GM19468 (cell line): Measurements from ENCODE around the gene AFAP1L1.

ENCODE experiments used
- ATAC-seq: cut with Tn5 transposase; IDR thresholded peaks from one replicate; pipeline ENCODE4 v1.9.1; 2021; ENCODE audit warnings: mild to moderate bottlenecking, moderate library complexity, moderate number of reproducible peaks; ENCODE audit not compliant: unreplicated experiment; ENCODE audit errors: extremely low read depth

AFAP1L1 gene

GRCh38 chr5:149282966-149283332, 11.3 kb downstream of the AFAP1L1 start:
- ATAC-seq = no peak

GRCh38 chr5:149283626-149284480, 12.2 kb downstream of the AFAP1L1 start:
- ATAC-seq = no peak

- ATAC-seq = no peak
Measured at GRCh38 chr5:149284501-149284900, 12.8 kb downstream of the AFAP1L1 start.

- no peak for ATAC-seq
Measured at GRCh38 chr5:149285153-149285552, 13.5 kb downstream of the AFAP1L1 start.

GRCh38 chr5:149288436-149288835, 16.8 kb downstream of the AFAP1L1 start:
- no peak for ATAC-seq

GRCh38 chr5:149289301-149289700, 17.6 kb downstream of the AFAP1L1 start:
- no peak for ATAC-seq

- no peak for ATAC-seq
Measured at GRCh38 chr5:149294872-149295829, 23.5 kb downstream of the AFAP1L1 start.

DNA sequence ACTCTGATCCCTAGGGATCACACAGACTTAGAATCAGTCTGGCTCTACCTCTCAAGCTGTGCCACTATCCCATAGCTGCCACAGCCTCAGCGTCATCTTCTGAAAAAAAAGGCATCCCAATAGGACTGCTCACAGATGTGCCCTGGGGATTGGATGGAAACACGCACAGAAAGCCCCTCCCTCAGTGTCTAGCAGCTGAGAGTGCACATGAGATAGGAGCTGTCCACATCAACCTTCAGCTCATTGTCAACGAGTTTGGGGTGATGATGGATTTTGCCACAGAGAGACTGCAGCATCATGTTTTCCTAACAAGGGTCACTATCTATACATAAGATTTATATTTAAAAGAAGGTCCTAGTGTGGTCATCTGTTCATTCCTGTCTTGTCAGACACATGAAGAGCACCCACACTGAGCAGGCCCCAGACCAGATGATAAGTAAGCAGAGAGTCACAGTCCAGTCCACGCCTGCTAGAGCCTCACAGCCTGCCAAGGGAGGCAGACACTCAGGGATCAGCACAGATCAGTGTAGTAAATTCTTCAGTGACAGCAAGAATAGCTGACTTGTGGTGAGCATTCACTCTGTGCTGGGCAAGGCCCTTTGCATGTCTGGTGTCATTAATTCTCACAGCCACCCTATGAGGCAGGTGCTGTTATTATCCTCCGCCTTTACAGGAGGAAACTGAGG, 25.8 kb downstream of the AFAP1L1 start:
- ATAC-seq = no peak

GRCh38 chr5:149298163-149298562, 26.5 kb downstream of the AFAP1L1 start:
- no peak for ATAC-seq

DNA sequence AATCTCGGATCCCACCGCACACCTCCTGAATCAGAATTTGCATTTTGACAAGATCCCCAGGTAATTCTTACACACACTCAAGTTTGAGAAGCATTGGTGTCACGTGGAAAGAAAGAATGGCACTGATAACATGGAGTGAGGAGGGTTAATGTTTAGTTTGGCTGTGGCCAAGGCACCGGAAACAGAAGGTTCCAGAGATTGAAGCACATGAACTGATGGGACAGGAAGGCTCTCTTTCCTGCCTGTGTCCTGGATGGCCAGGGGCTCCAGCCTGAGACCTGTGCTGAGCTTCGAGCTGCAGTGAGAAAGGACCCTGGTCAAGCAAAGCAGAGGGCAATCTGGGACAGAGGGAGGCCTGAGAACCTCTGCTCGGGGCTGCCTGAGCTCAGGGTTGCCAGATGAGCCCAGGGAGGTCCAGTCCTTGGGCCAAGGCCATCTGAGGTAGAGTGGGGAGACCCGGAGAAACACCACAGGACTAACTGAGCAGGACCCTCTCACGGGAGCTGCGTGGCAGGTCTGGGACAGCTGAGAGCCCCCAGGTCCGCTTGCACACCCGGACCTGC, 27.3 kb downstream of the AFAP1L1 start:
- ATAC-seq = no peak

DNA sequence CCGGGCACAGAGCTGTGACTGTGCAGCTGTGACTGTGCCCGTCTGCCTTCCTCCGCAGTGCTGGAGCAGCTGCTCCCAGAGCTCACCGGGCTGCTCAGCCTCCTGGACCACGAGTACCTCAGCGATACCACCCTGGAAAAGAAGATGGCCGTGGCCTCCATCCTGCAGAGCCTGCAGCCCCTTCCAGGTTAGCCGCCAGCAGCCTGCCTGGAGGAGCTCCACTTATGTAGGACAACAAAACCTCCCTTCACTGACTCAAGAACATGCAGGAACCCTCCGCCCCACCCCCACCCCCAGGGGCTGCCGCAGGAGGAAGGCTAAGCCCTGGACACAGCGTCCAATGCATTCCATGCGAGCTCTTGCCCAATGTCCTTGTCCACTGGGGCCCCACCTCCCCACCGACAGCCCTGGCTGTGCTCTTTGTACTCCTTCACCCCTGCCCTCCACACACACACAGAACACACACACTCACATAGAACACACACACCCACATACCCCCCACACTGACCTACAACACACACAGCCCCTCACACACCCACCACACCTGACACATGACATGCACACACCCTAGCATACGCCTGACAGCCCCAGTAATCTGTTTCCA, 27.9 kb downstream of the AFAP1L1 start:
- no peak for ATAC-seq

- no peak for ATAC-seq
Measured at GRCh38 chr5:149300441-149300840, 28.8 kb downstream of the AFAP1L1 start.

DNA sequence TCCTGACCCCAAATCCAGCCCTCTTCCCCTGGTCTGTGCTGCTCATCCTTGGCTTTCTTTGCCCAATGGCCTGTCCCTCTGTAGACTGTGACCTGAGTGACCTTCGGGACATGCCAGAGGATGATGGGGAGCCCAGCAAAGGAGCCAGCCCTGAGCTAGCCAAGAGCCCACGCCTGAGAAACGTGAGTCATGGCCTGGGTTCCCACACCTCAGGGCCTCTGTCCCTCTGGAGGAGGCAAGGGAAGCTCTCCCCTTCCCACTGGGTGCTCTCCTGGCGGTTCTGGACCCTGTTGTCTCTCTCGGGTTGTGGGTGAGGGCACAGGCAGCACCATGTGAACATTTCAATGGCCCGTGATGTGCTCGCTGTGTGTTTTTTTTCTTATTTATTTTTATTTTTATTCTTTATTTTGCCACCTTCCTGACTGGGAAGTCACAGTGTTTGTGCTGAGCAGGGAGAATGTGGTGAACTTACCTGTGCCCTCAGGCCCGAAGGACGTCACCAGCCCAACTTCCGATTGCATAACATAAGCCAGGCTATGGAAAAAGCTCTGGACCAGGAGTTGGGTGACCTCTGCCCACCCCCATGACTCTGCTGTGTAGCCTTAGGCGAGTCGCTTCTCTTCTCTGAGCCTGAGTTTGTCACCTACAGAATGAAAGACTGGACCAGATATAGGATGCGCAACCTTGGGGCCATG, 29.5 kb downstream of the AFAP1L1 start:
- ATAC-seq = no peak

GRCh38 chr5:149301744-149302380, 30.2 kb downstream of the AFAP1L1 start:
- no peak for ATAC-seq

- ATAC-seq = no peak
Measured at GRCh38 chr5:149302641-149303040, 31.0 kb downstream of the AFAP1L1 start.

GRCh38 chr5:149303210-149303609, 31.6 kb downstream of the AFAP1L1 start:
- ATAC-seq = no peak

GRCh38 chr5:149304195-149305078, 32.8 kb downstream of the AFAP1L1 start:
- ATAC-seq = no peak

GRCh38 chr5:149309354-149309753, 37.7 kb downstream of the AFAP1L1 start:
- ATAC-seq = no peak
